ENCODE measurements around the gene TNFAIP8. TPM values are rescaled to one million over a fixed set of nuclear protein-coding genes. Genes with fewer than 3 reads are reported as not detected.
"Not testable (repeated sequence)": the region's sequence is repeated elsewhere in the genome, so short reads cannot be mapped to it uniquely, and the experiment has no call there.

TNFAIP8 gene
- total RNA-seq, 2 experiments from 2014 or later, result 106 to 114 TPM

GRCh38 chr5:119426057-119426456, 70.2 kb downstream of the TNFAIP8 start:
- no peaks in the 10 kb centered on the region for H3K36me3 Mint-ChIP-seq (ENCODE audit: low read depth)
- H3K27ac Mint-ChIP-seq, result no peak overlapping the region
- H3K27me3 ChIP-seq (ENCODE audit: control insufficient read depth in 1 of 2, insufficient read depth in 2 of 2, low read length in 2 of 2), result no peaks in the 10 kb centered on the region
- no peak overlapping the region for H3K4me3 Mint-ChIP-seq
- no peaks in the 10 kb centered on the region for H3K27me3 Mint-ChIP-seq
- intact Hi-C loops (cut with DNase I, micrococcal nuclease), result no loop called here
- H3K9me3 Mint-ChIP-seq, result no peaks in the 10 kb centered on the region
- no peak for ATAC-seq (ENCODE audit: poor library complexity)
- ChIA-PET POLR2A (no interaction called here), CTCF (interaction anchor here (1.5 kb wide), 1 partner anchor 45 kb away, joined by 3 read pairs; no protein-coding TSS in a partner anchor)
- TF ChIP-seq CTCF (IDR thresholded peaks at IDR 0.05), result no peak
- no peak for DNase-seq
- no peaks in the 10 kb centered on the region for H3K4me1 ChIP-seq (ENCODE audit: insufficient read depth, low read length)
- no peak overlapping the region for H3K4me3 ChIP-seq (ENCODE audit: low read length)
- no peaks in the 10 kb centered on the region for H3K36me3 ChIP-seq (ENCODE audit: insufficient read depth, low read length)
- no peak overlapping the region for H3K27ac ChIP-seq (ENCODE audit: low read depth in 1 of 2, low read length in 2 of 2)
- H3K9me3 ChIP-seq (ENCODE audit: control insufficient read depth in 1 of 2, insufficient read depth in 1 of 2, low read length in 2 of 2), result no peaks in the 10 kb centered on the region
- no peaks in the 10 kb centered on the region for H3K4me1 Mint-ChIP-seq (ENCODE audit: low read depth)

- no peak overlapping the region for H3K27ac Mint-ChIP-seq
- POLR2A ChIA-PET, result no interaction called here
- intact Hi-C loops (cut with DNase I, micrococcal nuclease), result no loop called here
- H3K4me1 Mint-ChIP-seq (ENCODE audit: low read depth), result no peaks in the 10 kb centered on the region
- TF ChIP-seq CTCF (IDR thresholded peaks at IDR 0.05), result no peak
- Histone ChIP-seq H3K4me3 (ENCODE audit: low read length) (no peak overlapping the region), H3K4me1 (ENCODE audit: insufficient read depth, low read length) (no peaks in the 10 kb centered on the region), H3K27ac (ENCODE audit: low read depth in 1 of 2, low read length in 2 of 2) (no peak overlapping the region), H3K9me3 (ENCODE audit: control insufficient read depth in 1 of 2, insufficient read depth in 1 of 2, low read length in 2 of 2) (no peaks in the 10 kb centered on the region), H3K36me3 (ENCODE audit: insufficient read depth, low read length) (no peaks in the 10 kb centered on the region), H3K27me3 (ENCODE audit: control insufficient read depth in 1 of 2, insufficient read depth in 2 of 2, low read length in 2 of 2) (no peaks in the 10 kb centered on the region)
- H3K27me3 Mint-ChIP-seq, result no peaks in the 10 kb centered on the region
- no peak overlapping the region for H3K4me3 Mint-ChIP-seq
- no peak for DNase-seq
- CTCF ChIA-PET, result no interaction called here
- no peak for ATAC-seq (ENCODE audit: poor library complexity)
- H3K36me3 Mint-ChIP-seq (ENCODE audit: low read depth), result no peaks in the 10 kb centered on the region
- H3K9me3 Mint-ChIP-seq, result no peaks in the 10 kb centered on the region
Measured at GRCh38 chr5:119427060-119427459, 71.2 kb downstream of the TNFAIP8 start.

- H3K27ac Mint-ChIP-seq; H3K4me3 Mint-ChIP-seq; CTCF ChIA-PET; ATAC-seq (ENCODE audit: poor library complexity); H3K9me3 Mint-ChIP-seq; H3K4me1 Mint-ChIP-seq (ENCODE audit: low read depth); H3K27me3 ChIP-seq (ENCODE audit: control insufficient read depth in 1 of 2, insufficient read depth in 2 of 2, low read length in 2 of 2); H3K4me3 ChIP-seq (ENCODE audit: low read length); intact Hi-C loops (cut with DNase I, micrococcal nuclease); H3K36me3 ChIP-seq (ENCODE audit: insufficient read depth, low read length); DNase-seq; H3K4me1 ChIP-seq (ENCODE audit: insufficient read depth, low read length); POLR2A ChIA-PET; H3K9me3 ChIP-seq (ENCODE audit: control insufficient read depth in 1 of 2, insufficient read depth in 1 of 2, low read length in 2 of 2); H3K27ac ChIP-seq (ENCODE audit: low read depth in 1 of 2, low read length in 2 of 2); H3K36me3 Mint-ChIP-seq (ENCODE audit: low read depth); H3K27me3 Mint-ChIP-seq: not testable (repeated sequence)
Measured at GRCh38 chr5:119427596-119427995, 71.8 kb downstream of the TNFAIP8 start.

GRCh38 chr5:119428166-119428565, 72.3 kb downstream of the TNFAIP8 start:
- H3K4me1 ChIP-seq (ENCODE audit: insufficient read depth, low read length); H3K27me3 ChIP-seq (ENCODE audit: control insufficient read depth in 1 of 2, insufficient read depth in 2 of 2, low read length in 2 of 2); H3K4me3 ChIP-seq (ENCODE audit: low read length); H3K36me3 ChIP-seq (ENCODE audit: insufficient read depth, low read length); H3K36me3 Mint-ChIP-seq (ENCODE audit: low read depth); H3K9me3 Mint-ChIP-seq; H3K27ac ChIP-seq (ENCODE audit: low read depth in 1 of 2, low read length in 2 of 2); H3K27me3 Mint-ChIP-seq; POLR2A ChIA-PET; DNase-seq; H3K4me3 Mint-ChIP-seq; H3K27ac Mint-ChIP-seq; H3K4me1 Mint-ChIP-seq (ENCODE audit: low read depth); H3K9me3 ChIP-seq (ENCODE audit: control insufficient read depth in 1 of 2, insufficient read depth in 1 of 2, low read length in 2 of 2); intact Hi-C loops (cut with DNase I, micrococcal nuclease); ATAC-seq (ENCODE audit: poor library complexity); CTCF ChIA-PET: not testable (repeated sequence)

- H3K27me3 Mint-ChIP-seq; ATAC-seq (ENCODE audit: poor library complexity); POLR2A ChIA-PET; H3K27ac ChIP-seq (ENCODE audit: low read depth in 1 of 2, low read length in 2 of 2); H3K27me3 ChIP-seq (ENCODE audit: control insufficient read depth in 1 of 2, insufficient read depth in 2 of 2, low read length in 2 of 2); H3K9me3 Mint-ChIP-seq; H3K36me3 ChIP-seq (ENCODE audit: insufficient read depth, low read length); H3K4me1 Mint-ChIP-seq (ENCODE audit: low read depth); H3K4me1 ChIP-seq (ENCODE audit: insufficient read depth, low read length); H3K36me3 Mint-ChIP-seq (ENCODE audit: low read depth); H3K4me3 ChIP-seq (ENCODE audit: low read length); DNase-seq; CTCF ChIA-PET; H3K27ac Mint-ChIP-seq; H3K9me3 ChIP-seq (ENCODE audit: control insufficient read depth in 1 of 2, insufficient read depth in 1 of 2, low read length in 2 of 2); intact Hi-C loops (cut with DNase I, micrococcal nuclease); H3K4me3 Mint-ChIP-seq: not testable (repeated sequence)
Measured at GRCh38 chr5:119428574-119428973, 72.8 kb downstream of the TNFAIP8 start.

- H3K27ac ChIP-seq (ENCODE audit: low read depth in 1 of 2, low read length in 2 of 2); CTCF ChIA-PET; H3K27ac Mint-ChIP-seq; H3K27me3 ChIP-seq (ENCODE audit: control insufficient read depth in 1 of 2, insufficient read depth in 2 of 2, low read length in 2 of 2); intact Hi-C loops (cut with DNase I, micrococcal nuclease); H3K4me3 Mint-ChIP-seq; H3K9me3 Mint-ChIP-seq; H3K4me3 ChIP-seq (ENCODE audit: low read length); POLR2A ChIA-PET; H3K4me1 Mint-ChIP-seq (ENCODE audit: low read depth); H3K36me3 ChIP-seq (ENCODE audit: insufficient read depth, low read length); H3K36me3 Mint-ChIP-seq (ENCODE audit: low read depth); ATAC-seq (ENCODE audit: poor library complexity); H3K9me3 ChIP-seq (ENCODE audit: control insufficient read depth in 1 of 2, insufficient read depth in 1 of 2, low read length in 2 of 2); DNase-seq; H3K4me1 ChIP-seq (ENCODE audit: insufficient read depth, low read length): not testable (repeated sequence)
- peaks cover 27% of the 10 kb centered on the region for H3K27me3 Mint-ChIP-seq
Measured at GRCh38 chr5:119432674-119433237, 76.9 kb downstream of the TNFAIP8 start.

Data from CD4-positive, alpha-beta T cell (primary cell).